CD4-positive, alpha-beta T cell treated with Interleukin-4 for 1 hour (primary cell): Measurements from ENCODE around the gene SLC22A2.
"Not testable (repeated sequence)": the region's sequence is repeated elsewhere in the genome, so short reads cannot be mapped to it uniquely, and the experiment has no call there.

ENCODE experiments used
- DNase-seq, 2 donors: peaks; one replicate each; pipeline ENCODE4 v3.0.0-alpha.2; 2020 to 2022

Gene SLC22A2

GRCh38 chr6:160240691-160241084 is 17.9 kb downstream of the SLC22A2 start:
- no peak for DNase-seq

GRCh38 chr6:160239929-160240690 is 18.5 kb downstream of the SLC22A2 start:
- no peak for DNase-seq

GRCh38 chr6:160238761-160239751 is 19.6 kb downstream of the SLC22A2 start:
- no peak for DNase-seq

GRCh38 chr6:160238278-160238711 is 20.3 kb downstream of the SLC22A2 start:
- no peak for DNase-seq

GRCh38 chr6:160237597-160238275 is 20.9 kb downstream of the SLC22A2 start:
- DNase-seq: not testable (repeated sequence)

DNA sequence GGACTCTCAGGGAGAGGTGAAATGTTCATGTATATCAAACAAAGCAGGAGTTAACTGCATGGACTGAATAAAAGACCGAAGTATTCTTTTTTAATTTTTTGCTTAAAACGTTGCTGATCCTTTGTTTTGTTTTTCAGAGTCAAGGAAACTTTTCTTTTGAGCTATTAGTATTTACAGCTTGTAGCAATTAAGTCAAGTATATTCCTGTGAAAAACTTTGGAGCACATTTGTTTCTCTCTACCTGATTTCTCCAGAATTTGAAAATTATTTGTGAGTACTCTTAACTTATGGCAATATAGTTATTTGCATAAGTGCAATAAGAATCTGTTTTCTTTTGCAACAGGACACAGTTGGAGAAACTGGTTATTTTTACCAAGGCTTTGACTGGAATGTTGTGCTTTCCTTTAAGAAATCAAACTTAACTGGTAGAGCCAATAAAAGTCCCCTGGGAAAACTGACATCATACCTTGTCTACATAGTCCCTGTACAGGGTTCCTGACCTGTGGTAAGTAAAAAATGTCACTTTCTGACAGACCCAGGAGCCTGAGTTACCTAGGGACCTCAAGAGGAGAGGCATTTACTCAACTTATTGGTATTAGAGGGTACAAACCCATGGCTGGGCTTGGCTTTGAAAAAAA is 22.3 kb downstream of the SLC22A2 start:
- DNase-seq: not testable (repeated sequence)

- DNase-seq: not testable (repeated sequence)
Measured at GRCh38 chr6:160233950-160234640, 24.5 kb downstream of the SLC22A2 start.

DNA sequence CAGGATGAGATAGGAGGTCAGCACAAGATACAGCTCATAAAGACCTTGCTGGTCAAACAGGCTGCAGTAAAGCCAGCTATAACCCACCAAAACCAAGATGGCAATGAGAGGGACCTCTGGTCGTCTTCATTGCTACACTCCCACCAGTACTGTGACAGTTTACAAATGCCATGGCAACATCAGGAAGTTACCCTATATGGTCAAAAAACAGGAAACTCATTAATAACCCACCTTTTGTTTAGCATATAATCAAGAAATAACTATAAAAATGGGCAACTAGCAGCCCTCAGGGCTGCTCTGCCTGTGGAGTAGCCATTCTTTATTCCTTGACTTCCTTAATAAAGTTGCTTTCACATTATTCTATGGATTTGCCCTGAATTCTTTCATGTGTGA is 30.9 kb downstream of the SLC22A2 start:
- DNase-seq: no peak

DNA sequence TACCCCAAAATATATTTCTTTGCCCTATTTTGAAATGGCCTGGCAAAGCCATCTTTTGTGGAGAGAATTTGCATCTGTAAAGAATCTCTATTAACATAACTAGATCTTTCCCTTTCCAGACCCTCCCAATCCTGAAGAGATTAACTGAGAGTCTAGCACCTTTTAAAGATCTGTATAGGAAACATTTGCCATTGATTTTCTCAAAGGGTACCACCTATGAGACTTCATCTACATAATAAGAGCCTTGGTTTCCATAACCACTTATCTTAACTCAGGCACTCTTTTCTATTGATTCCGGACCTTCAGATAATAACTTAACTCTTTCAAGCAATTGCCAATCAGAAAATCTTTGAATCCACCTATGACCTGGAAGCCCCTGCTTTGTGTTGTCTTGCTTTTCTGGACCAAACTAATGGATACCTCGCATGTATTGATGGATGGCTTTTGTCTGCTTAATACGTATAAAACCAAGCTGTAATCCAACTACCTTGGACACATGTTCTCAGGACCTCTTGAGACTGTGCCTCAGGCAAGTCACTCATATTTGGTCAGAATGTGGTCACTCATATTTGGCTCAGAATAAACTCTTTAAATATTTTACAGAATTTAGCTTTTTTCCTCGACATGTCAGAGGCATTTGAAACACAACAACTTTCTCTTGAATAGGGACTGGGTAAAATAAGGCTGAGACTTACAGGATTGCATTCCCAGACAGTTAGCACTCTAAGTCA is 31.4 kb downstream of the SLC22A2 start:
- DNase-seq: no peak

DNA sequence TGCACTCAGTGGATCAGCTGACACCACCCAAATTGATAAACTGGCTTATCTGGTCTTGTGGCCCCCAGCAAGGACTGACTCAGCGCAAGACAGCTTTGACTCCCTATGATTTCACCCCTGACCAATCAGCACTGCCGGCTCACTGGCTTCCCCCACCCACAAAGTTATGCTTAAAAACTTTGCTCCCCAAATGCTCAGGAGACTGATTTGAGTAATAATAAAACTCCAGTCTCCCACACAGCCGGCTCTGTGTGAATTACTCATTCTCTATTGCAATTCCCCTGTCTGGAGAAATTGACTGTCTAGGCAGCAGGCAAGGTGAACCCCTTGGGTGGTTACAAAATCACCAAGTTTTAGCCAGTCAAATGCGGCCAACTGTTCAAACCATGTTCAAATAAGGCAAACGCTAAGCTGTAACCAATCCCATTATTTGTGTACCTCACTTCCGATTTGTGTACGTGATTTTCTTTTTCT is 32.5 kb downstream of the SLC22A2 start:
- DNase-seq: no peak

- no peak for DNase-seq
Measured at GRCh38 chr6:160224639-160225237, 33.9 kb downstream of the SLC22A2 start.

DNA sequence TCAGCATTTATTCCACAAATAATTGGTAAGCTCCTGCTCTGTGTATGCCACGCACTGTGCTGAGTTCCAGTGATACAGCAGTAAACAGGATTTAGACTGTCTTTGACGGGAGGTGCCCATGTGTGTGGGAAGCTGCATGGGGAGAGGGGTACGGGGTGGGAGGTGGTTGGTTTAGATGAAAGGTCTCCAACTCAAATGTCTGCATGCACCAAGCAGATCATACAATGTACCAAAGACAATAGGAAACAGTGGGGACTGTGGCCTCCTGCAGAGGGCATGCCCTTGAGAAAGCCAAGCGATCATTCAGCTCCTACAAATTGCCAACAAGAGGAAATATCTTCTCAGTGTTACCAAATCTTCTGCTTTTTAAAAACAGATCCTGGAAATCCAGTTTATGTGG is 36.1 kb downstream of the SLC22A2 start:
- no peak for DNase-seq

- DNase-seq: no peak
Measured at GRCh38 chr6:160221918-160222317, 36.7 kb downstream of the SLC22A2 start.

DNA sequence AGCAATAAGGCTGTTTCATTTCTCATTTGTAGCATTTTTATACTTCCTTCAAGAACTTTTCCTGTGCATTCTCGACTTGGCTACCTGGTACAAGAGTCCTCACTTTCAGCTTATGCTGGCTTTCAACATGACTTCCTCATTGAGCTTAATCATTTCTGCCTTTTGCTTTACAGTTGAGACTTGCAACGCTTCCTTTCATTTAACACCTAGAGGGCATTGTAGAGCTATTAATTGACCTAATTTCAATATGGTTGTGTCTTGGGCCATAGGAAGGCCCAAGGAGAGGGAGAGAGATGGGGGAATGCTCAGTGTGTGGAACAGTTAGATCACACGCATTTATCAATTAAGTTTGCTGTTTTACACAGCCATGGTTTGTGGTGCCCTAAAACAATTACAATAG is 37.2 kb downstream of the SLC22A2 start:
- peak in 1 of 2 donors; percentile 1 for DNase-seq

- DNase-seq: no peak
Measured at GRCh38 chr6:160218810-160219209, 39.8 kb downstream of the SLC22A2 start.

GRCh38 chr6:160217863-160218262 is 40.8 kb downstream of the SLC22A2 start:
- DNase-seq: no peak

DNA sequence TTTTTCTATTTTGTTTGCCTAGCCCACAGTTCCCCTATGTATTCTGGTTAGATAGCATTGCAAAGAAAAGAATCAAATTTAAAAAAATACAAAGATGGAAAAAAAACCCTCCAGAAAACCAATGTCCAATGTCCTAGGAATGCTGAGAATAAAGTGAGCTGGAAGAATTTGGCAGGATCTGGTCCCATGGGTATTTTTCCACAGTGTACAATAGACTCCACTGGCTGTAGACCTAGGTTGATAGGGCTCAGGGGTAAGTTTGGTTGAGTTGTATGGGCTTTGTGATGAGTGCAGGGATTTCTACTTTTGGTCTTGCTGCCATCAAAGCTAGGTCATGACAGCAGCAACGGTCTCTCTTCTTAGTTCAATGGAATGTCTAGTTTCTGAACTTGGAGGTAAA is 41.5 kb downstream of the SLC22A2 start:
- no peak for DNase-seq

DNA sequence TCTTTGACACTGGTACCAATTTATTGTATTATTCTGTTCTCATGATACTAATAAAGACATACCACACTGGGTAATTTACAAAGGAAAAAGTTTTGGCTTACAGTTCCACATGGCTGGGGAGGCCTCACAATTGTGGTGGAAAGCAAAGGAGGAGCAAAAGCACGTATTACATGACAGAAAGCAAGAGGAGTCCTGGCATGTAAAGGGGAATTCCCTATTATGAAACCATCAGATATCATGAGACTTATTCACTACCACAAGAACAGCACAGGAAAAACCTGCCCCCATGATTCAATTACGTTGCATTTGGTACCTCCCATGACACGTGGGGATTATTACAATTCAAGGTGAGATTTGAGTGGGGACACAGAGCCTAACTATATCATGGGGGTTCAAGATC is 43.4 kb downstream of the SLC22A2 start:
- DNase-seq: no peak

DNA sequence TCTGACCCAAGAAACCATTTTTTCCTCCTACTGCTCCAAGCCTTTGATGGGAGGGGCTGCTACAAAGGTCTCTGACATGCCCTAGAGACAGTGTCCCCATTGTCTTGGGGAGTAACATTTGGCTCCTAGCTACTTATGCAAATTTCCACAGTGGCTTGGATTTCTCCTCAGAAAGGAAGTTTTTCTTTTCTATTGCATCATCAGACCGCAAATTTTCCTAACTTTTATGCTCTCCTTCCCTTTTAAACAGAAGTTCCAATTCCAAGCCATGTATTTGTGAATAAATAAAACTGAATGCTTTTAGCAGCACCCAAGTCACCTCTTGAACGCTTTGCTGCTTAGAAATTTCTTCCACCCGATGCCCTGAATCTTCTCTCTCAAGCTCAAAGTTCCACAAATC is 51.0 kb downstream of the SLC22A2 start:
- no peak for DNase-seq

- no peak for DNase-seq
Measured at GRCh38 chr6:160204710-160205109, 53.9 kb downstream of the SLC22A2 start.

- no peak for DNase-seq
Measured at GRCh38 chr6:160203953-160204352, 54.7 kb downstream of the SLC22A2 start.
